Measurements from ENCODE around the gene TUBB. TPM values are rescaled to one million over a fixed set of nuclear protein-coding genes. Genes with fewer than 3 reads are reported as not detected.

Gene TUBB
- total RNA-seq, 1 donor from 2014 or later, result 1,986 TPM

- Mint-ChIP-seq H3K27ac (ENCODE audit: unreplicated experiment) (no peak overlapping the region), H3K27me3 (ENCODE audit: low read depth) (no peaks in the 10 kb centered on the region), H3K9me3 (no peaks in the 10 kb centered on the region), H3K4me3 (peak overlapping the region; percentile 68), H3K4me1 (peaks cover 54% of the 10 kb centered on the region), H3K36me3 (ENCODE audit: low read depth) (peaks cover 16% of the 10 kb centered on the region)
- DNase-seq (ENCODE audit: low read depth, low spot score), result peak; percentile 94
- TF ChIP-seq CTCF (conservative IDR thresholded peaks at IDR 0.05), result peak; percentile 97
Measured at GRCh38 chr6:30678964-30679726, 41.0 kb upstream of the TUBB start.

GRCh38 chr6:30679765-30680535 is 40.2 kb upstream of the TUBB start:
- Mint-ChIP-seq H3K4me1 (peaks cover 60% of the 10 kb centered on the region), H3K27me3 (ENCODE audit: low read depth) (no peaks in the 10 kb centered on the region), H3K4me3 (peak overlapping the region; percentile 68), H3K27ac (ENCODE audit: unreplicated experiment) (peak overlapping the region; percentile 50), H3K36me3 (ENCODE audit: low read depth) (peaks cover 16% of the 10 kb centered on the region), H3K9me3 (no peaks in the 10 kb centered on the region)
- no peak for TF ChIP-seq CTCF (conservative IDR thresholded peaks at IDR 0.05)
- DNase-seq (ENCODE audit: low read depth, low spot score), result no peak

- Mint-ChIP-seq H3K27me3 (ENCODE audit: low read depth) (no peaks in the 10 kb centered on the region), H3K9me3 (no peaks in the 10 kb centered on the region), H3K36me3 (ENCODE audit: low read depth) (peaks cover 8% of the 10 kb centered on the region), H3K4me1 (peaks cover 71% of the 10 kb centered on the region), H3K27ac (ENCODE audit: unreplicated experiment) (no peak overlapping the region), H3K4me3 (peak overlapping the region; percentile 90)
- DNase-seq (ENCODE audit: low read depth, low spot score), result no peak
- TF ChIP-seq CTCF (conservative IDR thresholded peaks at IDR 0.05), result no peak
Measured at GRCh38 chr6:30681766-30682142, 38.4 kb upstream of the TUBB start.

GRCh38 chr6:30682143-30683117 is 37.7 kb upstream of the TUBB start:
- DNase-seq (ENCODE audit: low read depth, low spot score), result no peak

More at GRCh38 chr6:30682143-30683117, 37.7 kb upstream of the TUBB start:
- Mint-ChIP-seq H3K4me1 (peaks cover 71% of the 10 kb centered on the region), H3K36me3 (ENCODE audit: low read depth) (peaks cover 8% of the 10 kb centered on the region), H3K27me3 (ENCODE audit: low read depth) (no peaks in the 10 kb centered on the region), H3K9me3 (no peaks in the 10 kb centered on the region), H3K27ac (ENCODE audit: unreplicated experiment) (no peak overlapping the region), H3K4me3 (peak overlapping the region; percentile 90)
- no peak for TF ChIP-seq CTCF (conservative IDR thresholded peaks at IDR 0.05)

Measured in neural crest cell (in vitro differentiated cells).